ENCODE results near the gene PCBP3. TPM values are rescaled to one million over a fixed set of nuclear protein-coding genes. Genes with fewer than 3 reads are reported as not detected.

PCBP3 gene
- polyA plus RNA-seq, 1 donor (not counting 4 experiments of a cell fraction or from before 2014, with no cell fraction given): 0.25 TPM

GRCh38 chr21:45877171-45877438 lies 233.6 kb downstream of the PCBP3 start:
- Histone ChIP-seq H3K27me3 (ENCODE audit: control insufficient read depth, extremely low read depth, insufficient read depth, low read length) (peaks cover 5% of the 10 kb centered on the region), H3K4me1 (ENCODE audit: control insufficient read depth, extremely low read depth, insufficient read depth, low read length) (peaks cover 42% of the 10 kb centered on the region), H3K36me3 (ENCODE audit: control insufficient read depth in 2 of 2, extremely low read depth in 1 of 2, insufficient read depth in 2 of 2, low read length in 2 of 2) (no peaks in the 10 kb centered on the region), H3K79me2 (ENCODE audit: control insufficient read depth, insufficient read depth, low read length) (no peaks in the 10 kb centered on the region), H2AFZ (ENCODE audit: control insufficient read depth, low read length) (no peak overlapping the region), H3K4me3 (ENCODE audit: control insufficient read depth in 2 of 3, extremely low read depth in 1 of 3, insufficient read depth in 2 of 3, low read depth in 1 of 3, low read length in 3 of 3) (no peak overlapping the region), H4K20me1 (ENCODE audit: control insufficient read depth, extremely low read depth, insufficient read depth, low read length) (no peaks in the 10 kb centered on the region), H3K4me2 (ENCODE audit: control insufficient read depth, extremely low read depth, insufficient read depth, low read depth, low read length) (no peak overlapping the region), H3K9ac (ENCODE audit: control insufficient read depth, extremely low read depth, insufficient read depth, low read length) (no peak overlapping the region), H3K9me3 (ENCODE audit: control insufficient read depth, low read depth, low read length) (no peaks in the 10 kb centered on the region), H3K27ac (ENCODE audit: control insufficient read depth, insufficient read depth, low read length) (no peak overlapping the region), H3K9me1 (ENCODE audit: control insufficient read depth, extremely low read depth, insufficient read depth, low read length) (no peaks in the 10 kb centered on the region)
- no peak for TF ChIP-seq CTCF (optimal IDR thresholded peaks at IDR 0.05 in 1 of 3, IDR thresholded peaks at IDR 0.05 in 1 of 3, conservative IDR thresholded peaks at IDR 0.05 in 1 of 3; ENCODE audit: extremely low read depth in 1 of 3, insufficient read depth in 2 of 3, low read length in 3 of 3)
- TF ChIP-seq EZH2 (IDR thresholded peaks at IDR 0.05; ENCODE audit: low read length): no peak
- dilution Hi-C loops (cut with MboI; ENCODE audit: extremely low pct_ligation_motif_present, low sequenced_read_pairs): no loop called here
- FAIRE-seq (no peak), DNase-seq (ENCODE audit: low read depth, low spot score) (no peak)

GRCh38 chr21:45877821-45878469 lies 234.4 kb downstream of the PCBP3 start:
- Histone ChIP-seq H4K20me1 (ENCODE audit: control insufficient read depth, extremely low read depth, insufficient read depth, low read length) (no peaks in the 10 kb centered on the region), H3K9me1 (ENCODE audit: control insufficient read depth, extremely low read depth, insufficient read depth, low read length) (no peaks in the 10 kb centered on the region), H3K9ac (ENCODE audit: control insufficient read depth, extremely low read depth, insufficient read depth, low read length) (no peak overlapping the region), H3K79me2 (ENCODE audit: control insufficient read depth, insufficient read depth, low read length) (no peaks in the 10 kb centered on the region), H3K4me1 (ENCODE audit: control insufficient read depth, extremely low read depth, insufficient read depth, low read length) (peaks cover 42% of the 10 kb centered on the region), H3K4me2 (ENCODE audit: control insufficient read depth, extremely low read depth, insufficient read depth, low read depth, low read length) (no peak overlapping the region), H3K4me3 (ENCODE audit: control insufficient read depth in 2 of 3, extremely low read depth in 1 of 3, insufficient read depth in 2 of 3, low read depth in 1 of 3, low read length in 3 of 3) (no peak overlapping the region), H2AFZ (ENCODE audit: control insufficient read depth, low read length) (no peak overlapping the region), H3K27ac (ENCODE audit: control insufficient read depth, insufficient read depth, low read length) (no peak overlapping the region), H3K36me3 (ENCODE audit: control insufficient read depth in 2 of 2, extremely low read depth in 1 of 2, insufficient read depth in 2 of 2, low read length in 2 of 2) (no peaks in the 10 kb centered on the region), H3K27me3 (ENCODE audit: control insufficient read depth, extremely low read depth, insufficient read depth, low read length) (no peaks in the 10 kb centered on the region), H3K9me3 (ENCODE audit: control insufficient read depth, low read depth, low read length) (no peaks in the 10 kb centered on the region)
- DNase-seq (ENCODE audit: low read depth, low spot score) (no peak), FAIRE-seq (no peak)
- dilution Hi-C loops (cut with MboI; ENCODE audit: extremely low pct_ligation_motif_present, low sequenced_read_pairs): no loop called here
- TF ChIP-seq CTCF (optimal IDR thresholded peaks at IDR 0.05 in 1 of 3, IDR thresholded peaks at IDR 0.05 in 1 of 3, conservative IDR thresholded peaks at IDR 0.05 in 1 of 3; ENCODE audit: extremely low read depth in 1 of 3, insufficient read depth in 2 of 3, low read length in 3 of 3): no peak
- TF ChIP-seq EZH2 (IDR thresholded peaks at IDR 0.05; ENCODE audit: low read length): no peak
